ENCODE measurements around the gene CAPRIN2. TPM values are rescaled to one million over a fixed set of nuclear protein-coding genes. Genes with fewer than 3 reads are reported as not detected.

CAPRIN2 gene
- polyA plus RNA-seq, 1 experiment, result 15.6 TPM

DNA sequence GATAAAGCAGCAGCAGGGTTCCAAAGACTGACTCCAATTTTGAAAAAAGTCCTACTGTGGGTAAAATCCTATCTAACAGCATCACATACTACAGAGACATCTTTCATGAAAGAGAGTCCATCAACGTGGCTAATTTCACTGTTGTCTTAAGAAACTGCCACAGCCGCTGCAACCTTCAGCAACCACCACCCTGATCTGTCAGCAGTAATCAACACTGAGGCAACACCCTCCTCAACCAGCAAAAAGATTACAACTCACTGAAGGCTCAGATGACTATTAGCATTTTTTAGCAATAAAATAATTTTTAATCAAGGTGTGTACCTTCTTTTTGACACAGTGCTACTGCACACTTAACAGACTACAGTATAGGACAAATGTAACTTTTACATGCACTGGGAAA lies 6.6 kb downstream of the CAPRIN2 start:
- Histone ChIP-seq H3K4me3 (ENCODE audit: low read depth, low read length) (no peak overlapping the region), H3K9me3 (ENCODE audit: control insufficient read depth, insufficient read depth, low read length) (peaks cover 4% of the 10 kb centered on the region; the same call in 1 of the 2 replicates), H3K27me3 (ENCODE audit: control insufficient read depth, insufficient read depth, low read length) (no peaks in the 10 kb centered on the region), H3K27ac (ENCODE audit: low read depth, low read length) (no peak overlapping the region)
- CTCF ChIA-PET, result no interaction called here
- DNase-seq (ENCODE audit: low read depth, low spot score), result no peak
- POLR2A ChIA-PET, result no interaction called here
- TF ChIP-seq, protein P1, sequence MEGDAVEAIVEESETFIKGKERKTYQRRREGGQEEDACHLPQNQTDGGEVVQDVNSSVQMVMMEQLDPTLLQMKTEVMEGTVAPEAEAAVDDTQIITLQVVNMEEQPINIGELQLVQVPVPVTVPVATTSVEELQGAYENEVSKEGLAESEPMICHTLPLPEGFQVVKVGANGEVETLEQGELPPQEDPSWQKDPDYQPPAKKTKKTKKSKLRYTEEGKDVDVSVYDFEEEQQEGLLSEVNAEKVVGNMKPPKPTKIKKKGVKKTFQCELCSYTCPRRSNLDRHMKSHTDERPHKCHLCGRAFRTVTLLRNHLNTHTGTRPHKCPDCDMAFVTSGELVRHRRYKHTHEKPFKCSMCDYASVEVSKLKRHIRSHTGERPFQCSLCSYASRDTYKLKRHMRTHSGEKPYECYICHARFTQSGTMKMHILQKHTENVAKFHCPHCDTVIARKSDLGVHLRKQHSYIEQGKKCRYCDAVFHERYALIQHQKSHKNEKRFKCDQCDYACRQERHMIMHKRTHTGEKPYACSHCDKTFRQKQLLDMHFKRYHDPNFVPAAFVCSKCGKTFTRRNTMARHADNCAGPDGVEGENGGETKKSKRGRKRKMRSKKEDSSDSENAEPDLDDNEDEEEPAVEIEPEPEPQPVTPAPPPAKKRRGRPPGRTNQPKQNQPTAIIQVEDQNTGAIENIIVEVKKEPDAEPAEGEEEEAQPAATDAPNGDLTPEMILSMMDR (IDR thresholded peaks at IDR 0.05; ENCODE audit: low read depth, low read length), result no peak

DNA sequence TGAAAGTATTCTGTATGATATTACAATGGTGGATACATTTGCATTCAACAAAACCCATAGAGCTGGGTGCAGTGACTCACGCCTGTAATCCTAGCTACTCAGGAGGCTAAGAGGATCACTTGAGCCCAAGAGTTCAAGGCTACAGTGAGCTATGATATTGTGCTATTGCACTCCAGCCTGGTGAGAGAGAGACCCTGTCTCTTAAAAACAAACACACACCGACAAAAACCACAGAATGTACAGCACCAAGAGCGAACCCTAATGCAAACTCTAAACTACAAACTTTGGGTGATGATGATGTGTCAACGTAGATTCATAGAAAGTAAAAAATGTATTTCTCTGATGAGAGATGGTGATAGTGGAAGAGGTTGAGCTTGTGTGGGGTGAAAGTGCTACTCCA lies 8.6 kb downstream of the CAPRIN2 start:
- Histone ChIP-seq H3K4me3 (ENCODE audit: low read depth, low read length) (no peak overlapping the region), H3K27ac (ENCODE audit: low read depth, low read length) (no peak overlapping the region), H3K27me3 (ENCODE audit: control insufficient read depth, insufficient read depth, low read length) (no peaks in the 10 kb centered on the region), H3K9me3 (ENCODE audit: control insufficient read depth, insufficient read depth, low read length) (peaks cover 4% of the 10 kb centered on the region; the same call in 1 of the 2 replicates)
- DNase-seq (ENCODE audit: low read depth, low spot score), result no peak
- POLR2A ChIA-PET, result no interaction called here
- TF ChIP-seq, protein P1 (IDR thresholded peaks at IDR 0.05; ENCODE audit: low read depth, low read length), result no peak
- CTCF ChIA-PET, result interaction anchor here (1.9 to 2.3 kb wide), 2 partner anchors 7 to 62 kb away, joined by 5 to 13 read pairs; no protein-coding TSS in a partner anchor

DNA sequence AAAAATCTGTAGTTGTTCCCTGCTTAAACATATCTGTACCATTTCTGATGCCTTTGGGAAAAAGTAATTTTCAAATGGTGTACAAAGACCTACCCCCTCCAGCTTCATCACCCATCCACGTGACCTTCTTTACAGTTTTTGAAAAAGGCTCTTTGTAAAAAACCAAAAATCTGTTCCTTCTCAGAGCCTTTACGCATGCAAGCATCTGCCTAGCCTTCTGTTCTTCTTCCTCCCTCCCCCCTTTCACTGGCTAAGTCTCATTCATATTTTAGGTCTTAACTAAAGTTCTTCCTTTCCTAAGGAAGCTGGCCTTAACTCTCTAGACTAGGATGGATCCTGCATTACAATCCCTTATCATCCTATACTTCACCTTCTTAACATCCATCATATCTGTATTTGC lies 10.4 kb downstream of the CAPRIN2 start:
- TF ChIP-seq, protein P1 (IDR thresholded peaks at IDR 0.05; ENCODE audit: low read depth, low read length), result no peak
- POLR2A ChIA-PET, result no interaction called here
- CTCF ChIA-PET, result interaction anchor here (1.9 to 2.3 kb wide), 2 partner anchors 9 to 63 kb away, joined by 5 to 13 read pairs; no protein-coding TSS in a partner anchor
- no peak overlapping the region for H3K27ac ChIP-seq (ENCODE audit: low read depth, low read length)
- no peak for DNase-seq (ENCODE audit: low read depth, low spot score)
- H3K4me3 ChIP-seq (ENCODE audit: low read depth, low read length), result no peak overlapping the region
- no peaks in the 10 kb centered on the region for H3K27me3 ChIP-seq (ENCODE audit: control insufficient read depth, insufficient read depth, low read length)
- H3K9me3 ChIP-seq (ENCODE audit: control insufficient read depth, insufficient read depth, low read length), result peaks cover 4% of the 10 kb centered on the region; the same call in 1 of the 2 replicates

DNA sequence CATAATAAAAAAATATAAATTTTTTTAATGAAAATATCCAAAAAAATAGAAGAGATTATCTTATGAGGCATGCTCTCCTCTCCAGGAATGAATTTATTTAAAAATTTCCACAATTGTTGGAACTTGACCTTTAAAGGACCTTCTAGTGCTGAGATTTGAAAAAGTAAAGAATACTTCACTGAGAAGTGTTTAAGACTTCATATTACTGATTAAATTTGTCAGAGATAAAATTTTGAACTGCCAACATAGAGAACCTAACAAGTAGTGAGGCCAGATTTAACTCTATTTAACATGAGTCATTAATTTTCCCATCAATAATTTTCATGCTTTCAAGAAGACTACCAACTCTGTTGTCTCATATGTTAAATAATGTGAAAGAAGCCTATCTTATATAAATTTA lies 14.5 kb downstream of the CAPRIN2 start:
- no peak overlapping the region for H3K4me3 ChIP-seq (ENCODE audit: low read depth, low read length)
- CTCF ChIA-PET, result interaction anchor here (0.6 kb wide), 1 partner anchor 756 kb away, joined by 3 read pairs; no protein-coding TSS in a partner anchor
- no peak for DNase-seq (ENCODE audit: low read depth, low spot score)
- POLR2A ChIA-PET, result no interaction called here
- H3K27ac ChIP-seq (ENCODE audit: low read depth, low read length), result no peak overlapping the region
- TF ChIP-seq, protein P1 (IDR thresholded peaks at IDR 0.05; ENCODE audit: low read depth, low read length), result no peak
- no peaks in the 10 kb centered on the region for H3K27me3 ChIP-seq (ENCODE audit: control insufficient read depth, insufficient read depth, low read length)
- H3K9me3 ChIP-seq (ENCODE audit: control insufficient read depth, insufficient read depth, low read length), result no peaks in the 10 kb centered on the region

DNA sequence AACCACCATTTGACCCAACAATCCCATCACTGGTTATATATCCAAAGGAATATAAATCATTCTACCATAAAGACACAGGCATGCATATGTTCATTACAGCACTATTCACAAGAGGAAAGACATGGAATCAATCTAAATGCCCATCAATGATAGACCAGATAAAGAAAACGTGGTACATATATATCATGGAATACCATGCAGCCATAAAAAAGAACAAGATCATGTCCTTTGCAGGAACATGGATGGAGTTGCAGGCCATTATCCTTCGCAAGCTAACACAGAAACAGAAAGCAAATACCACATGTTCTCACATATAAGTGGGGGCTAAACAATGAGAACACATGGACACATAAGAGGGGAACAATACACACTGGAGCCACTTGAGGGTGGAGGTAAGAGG lies 15.7 kb downstream of the CAPRIN2 start:
- no peak for DNase-seq (ENCODE audit: low read depth, low spot score)
- no peak overlapping the region for H3K4me3 ChIP-seq (ENCODE audit: low read depth, low read length)
- H3K27me3 ChIP-seq (ENCODE audit: control insufficient read depth, insufficient read depth, low read length), result no peaks in the 10 kb centered on the region
- TF ChIP-seq, protein P1 (IDR thresholded peaks at IDR 0.05; ENCODE audit: low read depth, low read length), result no peak
- ChIA-PET POLR2A (no interaction called here), CTCF (interaction anchor here (1.3 kb wide), 1 partner anchor 15 kb away, joined by 4 read pairs; no protein-coding TSS in a partner anchor)
- no peak overlapping the region for H3K27ac ChIP-seq (ENCODE audit: low read depth, low read length)
- H3K9me3 ChIP-seq (ENCODE audit: control insufficient read depth, insufficient read depth, low read length), result no peaks in the 10 kb centered on the region

All from AG04450 (cell line).